ENCODE results near the gene TCP11.
"Not testable (repeated sequence)": the region's sequence is repeated elsewhere in the genome, so short reads cannot be mapped to it uniquely, and the experiment has no call there.

TCP11 gene

DNA sequence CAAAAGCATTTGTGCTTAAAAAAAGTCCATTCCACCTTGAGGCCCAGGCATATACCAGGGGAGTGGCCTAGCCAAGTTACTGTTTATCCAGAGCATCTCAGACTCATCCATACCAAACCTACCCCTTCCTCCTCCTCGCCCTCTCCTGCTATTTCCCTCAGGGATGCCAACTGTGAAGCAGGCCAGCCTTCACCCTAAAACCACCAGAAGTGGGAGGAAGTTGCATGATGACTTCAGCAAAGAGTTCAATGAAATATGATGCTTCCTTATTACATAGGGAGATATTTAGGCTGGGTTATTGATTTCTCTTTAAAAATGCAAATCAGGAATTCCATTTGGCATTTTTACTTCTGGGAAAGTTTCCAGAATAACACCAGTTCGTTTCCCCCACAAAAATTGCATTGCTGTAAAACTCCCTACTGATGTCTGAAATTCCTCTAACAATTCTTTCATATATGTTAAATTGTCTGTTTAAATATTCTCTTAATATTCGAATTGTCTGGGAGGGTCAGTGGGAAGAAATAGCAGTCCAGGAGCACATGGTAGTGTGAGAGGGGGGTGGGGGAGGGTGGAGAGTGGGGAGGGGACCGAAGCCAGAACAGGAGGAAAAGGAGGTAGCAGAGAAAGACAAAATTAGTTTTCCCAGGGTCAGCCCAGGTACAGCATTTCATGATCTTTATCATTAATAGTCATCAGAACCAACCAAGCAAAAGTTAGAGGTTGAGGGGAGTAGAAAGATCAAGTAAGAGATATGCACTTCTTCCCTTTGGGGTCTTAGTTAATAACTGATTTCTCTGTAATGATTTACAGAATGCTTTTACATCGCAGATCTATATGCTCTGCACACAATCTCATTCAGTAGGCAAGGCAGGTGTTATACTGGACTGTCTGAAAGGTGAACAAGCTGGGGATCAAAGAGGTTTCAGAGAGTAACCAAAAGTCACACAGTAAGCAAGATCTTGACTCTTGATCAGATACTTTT, 1.7 kb upstream of the TCP11 start:
- DNase-seq: no peak

- DNase-seq: no peak
Measured at GRCh38 chr6:35140639-35141006, 516 bp downstream of the TCP11 start.

DNA sequence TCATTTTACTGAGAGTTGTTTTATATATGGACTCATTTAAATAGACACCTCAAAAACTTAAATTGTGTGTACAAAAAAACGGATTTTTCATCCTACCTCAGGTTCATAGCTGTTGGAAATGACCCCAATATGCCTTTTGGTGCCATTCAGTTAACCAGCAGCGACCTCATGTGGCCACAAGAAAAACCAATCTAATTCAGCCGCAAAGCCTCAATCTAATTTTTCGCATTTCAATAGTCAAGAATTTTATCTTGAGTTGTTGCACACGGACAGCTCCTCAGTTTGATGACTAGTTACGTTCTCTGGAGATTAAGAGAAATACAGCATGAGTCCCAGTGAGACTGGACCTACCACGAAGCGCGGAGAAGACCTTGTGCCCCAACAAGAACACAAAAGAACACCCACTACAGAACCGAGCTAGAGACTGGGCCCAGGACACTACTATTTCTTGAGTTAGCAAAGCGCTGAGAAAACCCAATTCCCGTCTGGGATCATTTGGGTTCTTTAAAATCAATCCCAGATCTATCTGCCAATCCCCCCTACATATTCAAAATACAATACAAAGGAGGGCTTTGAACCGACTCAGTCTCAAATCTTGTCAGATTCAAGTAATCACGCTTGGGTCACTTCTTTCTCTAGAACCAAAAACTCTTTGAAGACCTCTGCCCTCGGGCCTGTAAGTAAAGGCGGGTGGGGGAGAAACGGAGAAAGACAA, 1.1 kb downstream of the TCP11 start:
- peak; percentile 31 for DNase-seq

DNA sequence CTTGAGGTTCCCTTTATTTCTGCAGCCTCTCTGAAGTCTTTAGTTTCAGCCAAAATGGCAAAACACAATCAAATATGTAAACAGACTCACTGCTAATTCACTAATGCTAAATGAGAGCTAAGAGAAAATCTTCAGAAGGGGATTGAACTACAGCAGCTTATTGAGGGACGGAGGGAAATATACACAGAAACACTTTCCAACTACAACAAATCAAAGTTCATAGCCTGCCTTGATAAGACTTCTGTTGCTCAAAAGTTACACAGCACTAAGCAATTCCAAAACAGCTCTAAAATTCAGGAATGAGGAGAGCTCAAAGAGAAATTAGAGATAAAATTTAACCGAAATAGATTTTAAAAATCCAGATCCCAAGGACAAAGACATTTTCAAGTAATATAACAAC, 1.7 kb downstream of the TCP11 start:
- DNase-seq: no peak

DNA sequence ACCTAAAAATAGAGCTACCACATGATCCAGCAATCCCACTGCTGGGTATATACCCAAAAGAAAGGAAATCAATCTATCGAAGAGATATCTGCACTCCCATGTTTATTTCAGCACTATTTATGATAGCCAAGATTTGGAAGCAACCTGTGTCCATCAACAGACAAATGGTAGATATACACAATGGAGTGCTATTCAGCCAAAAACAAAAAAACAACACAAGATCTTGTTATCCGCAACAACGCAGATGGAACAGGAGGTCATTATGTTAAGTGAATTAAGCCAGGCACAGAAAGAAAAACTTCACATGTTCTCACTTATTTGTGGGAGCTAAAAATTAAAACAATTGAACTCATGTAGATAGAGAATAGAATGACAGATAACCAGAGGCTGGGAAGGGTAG, 2.9 kb downstream of the TCP11 start:
- DNase-seq: not testable (repeated sequence)

GRCh38 chr6:35136185-35136584, 5.0 kb downstream of the TCP11 start:
- no peak for DNase-seq

- DNase-seq: no peak
Measured at GRCh38 chr6:35128496-35128895, 12.6 kb downstream of the TCP11 start.

- DNase-seq: no peak
Measured at GRCh38 chr6:35128042-35128441, 13.1 kb downstream of the TCP11 start.

GRCh38 chr6:35124356-35124755, 16.8 kb downstream of the TCP11 start:
- DNase-seq: no peak

DNA sequence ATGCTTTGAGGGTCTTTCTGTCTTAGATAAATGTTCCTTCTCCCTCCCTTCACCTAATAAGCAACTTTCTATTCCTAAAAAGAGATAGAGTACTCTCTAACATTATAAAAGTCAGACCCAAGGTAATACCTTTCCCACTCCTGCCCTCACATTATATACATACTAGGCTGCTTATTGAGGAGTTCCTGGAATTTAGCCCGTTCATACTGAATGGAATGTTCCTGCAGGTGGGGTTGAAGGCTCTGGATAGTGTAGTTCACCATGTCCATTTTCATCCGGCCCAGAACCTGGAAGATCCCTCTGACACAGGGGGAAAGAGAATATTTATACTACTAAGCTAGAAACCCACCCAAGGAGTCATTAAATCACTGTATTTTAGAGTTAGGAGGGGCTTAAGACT, 20.4 kb downstream of the TCP11 start:
- DNase-seq: no peak

GRCh38 chr6:35108309-35108885, 32.7 kb downstream of the TCP11 start:
- no peak for DNase-seq

GRCh38 chr6:35107761-35108160, 33.4 kb downstream of the TCP11 start:
- DNase-seq: not testable (repeated sequence)

GRCh38 chr6:35107208-35107607, 33.9 kb downstream of the TCP11 start:
- not testable (repeated sequence) for DNase-seq

- DNase-seq: not testable (repeated sequence)
Measured at GRCh38 chr6:35106061-35106460, 35.1 kb downstream of the TCP11 start.

GRCh38 chr6:35105078-35105477, 36.1 kb downstream of the TCP11 start:
- no peak for DNase-seq

GRCh38 chr6:35099116-35099515, 42.0 kb downstream of the TCP11 start:
- no peak for DNase-seq

- peak; percentile 58 for DNase-seq
Measured at GRCh38 chr6:35096129-35096862, 44.8 kb downstream of the TCP11 start.

DNA sequence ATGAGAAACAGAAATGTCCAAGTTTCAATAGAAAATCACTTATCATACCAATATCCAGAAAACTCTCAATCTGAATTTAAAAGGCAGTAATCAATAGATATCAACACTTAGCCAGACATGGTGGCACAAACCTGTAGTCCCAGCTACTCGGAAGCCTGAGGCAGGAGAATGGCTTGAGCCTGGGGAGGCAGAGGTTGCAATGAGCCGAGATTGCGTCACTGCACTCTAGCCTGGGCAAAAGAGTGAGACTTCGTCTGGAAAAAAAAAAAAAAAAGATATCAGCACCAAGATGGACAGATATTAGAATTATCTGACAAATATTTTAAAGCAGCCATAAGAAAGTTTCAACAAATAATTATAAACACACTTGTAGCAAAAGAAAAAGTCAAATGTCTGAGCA, 47.0 kb downstream of the TCP11 start:
- DNase-seq: no peak

DNA sequence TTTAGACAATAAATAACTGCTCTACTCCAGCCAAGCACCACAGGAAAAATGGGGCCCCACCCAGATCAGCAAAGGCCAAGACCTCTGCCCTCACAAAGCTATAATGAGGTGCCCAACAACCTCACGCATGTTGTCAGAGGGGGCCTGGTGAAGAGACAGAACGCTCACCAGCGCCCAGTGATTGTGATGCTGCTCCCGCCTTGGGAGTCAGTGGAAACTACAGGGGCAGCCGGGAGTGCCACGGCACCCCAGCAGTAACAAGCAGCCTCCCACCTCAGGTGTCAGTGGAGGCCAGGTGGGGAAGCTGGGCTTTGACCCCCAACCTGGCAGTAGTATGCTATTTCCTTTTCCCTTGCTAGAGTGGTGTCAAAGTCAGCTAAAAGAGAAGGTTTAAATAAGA, 47.4 kb downstream of the TCP11 start:
- no peak for DNase-seq

GRCh38 chr6:35093118-35093445, 48.1 kb downstream of the TCP11 start:
- no peak for DNase-seq

GRCh38 chr6:35092362-35093117, 48.6 kb downstream of the TCP11 start:
- no peak for DNase-seq

DNA sequence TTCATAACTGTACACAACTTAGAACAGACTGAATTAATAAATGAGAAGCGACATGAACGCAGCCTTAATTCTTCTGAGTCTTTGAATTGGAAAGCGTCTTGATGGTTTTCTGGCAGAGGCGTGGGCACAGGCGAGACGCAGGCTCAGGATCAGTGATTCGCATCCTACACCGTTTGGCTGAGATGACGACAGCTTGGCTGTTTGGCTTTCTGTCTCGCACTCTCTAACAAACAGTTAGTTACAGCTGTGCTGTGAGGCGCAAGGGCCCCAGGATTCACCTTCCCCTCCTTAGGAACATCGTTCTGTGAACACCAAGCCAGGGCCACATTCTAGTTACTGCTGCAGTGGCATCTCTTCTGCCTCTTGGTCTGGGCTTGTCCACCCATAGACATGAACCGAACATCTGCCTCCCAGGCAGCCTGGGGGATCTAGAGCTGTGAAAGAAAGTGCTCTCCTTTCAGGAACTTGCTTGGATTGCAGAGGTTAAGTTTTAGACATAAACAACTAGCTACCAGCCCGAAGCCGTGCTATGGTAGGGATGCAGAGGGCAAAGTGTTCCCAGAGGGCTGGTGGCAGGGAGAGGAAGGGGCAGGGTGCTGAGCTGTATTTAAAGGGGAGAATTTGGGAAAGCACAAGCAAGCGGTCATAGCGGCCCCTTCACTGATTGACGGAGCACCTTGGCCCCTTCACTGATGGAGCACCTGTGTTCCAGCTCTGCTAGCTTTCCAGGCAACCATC, 49.6 kb downstream of the TCP11 start:
- DNase-seq: no peak

Data from DMS 273 treated with DMSO at 0.1 percent for 48 hours (cell line).